HEK293T (cell line): Measurements from ENCODE around the gene EDEM1.

Source experiments
- BHLHE40 ChIP-seq: fragments of 450-650 bp; IDR thresholded peaks from 2 replicates; pipeline ENCODE4 v1.6.1; 2016; ENCODE audit warnings: mild to moderate bottlenecking, moderate library complexity, borderline replicate concordance
- ELF4 ChIP-seq: fragments of 450-650 bp; IDR thresholded peaks from 2 replicates; pipeline ENCODE4 v1.6.1; 2017; ENCODE audit warnings: antibody characterized with exemption
- FOXM1 ChIP-seq: fragments of 450-650 bp; IDR thresholded peaks from 2 replicates; pipeline ENCODE4 v1.6.1; 2017; ENCODE audit warnings: mild to moderate bottlenecking, borderline replicate concordance
- LEF1 ChIP-seq: fragments of 450-650 bp; IDR thresholded peaks from 2 replicates; pipeline ENCODE4 v1.6.1; 2017; ENCODE audit warnings: mild to moderate bottlenecking, borderline replicate concordance
- SP1 ChIP-seq: fragments of 450-650 bp; IDR thresholded peaks from 2 replicates; pipeline ENCODE4 v1.6.1; 2017
- SUZ12 ChIP-seq: fragments of 450-650 bp; IDR thresholded peaks from 2 replicates; pipeline ENCODE4 v1.6.1; 2016; ENCODE audit warnings: mild to moderate bottlenecking
- ZNF384 ChIP-seq: fragments of 450-650 bp; IDR thresholded peaks from 2 replicates; pipeline ENCODE4 v1.6.1; 2016
- TF ChIP-seq, protein P1 (sequence below): fragments of 450-650 bp; IDR thresholded peaks from 2 replicates; pipeline ENCODE4 v1.6.1; 2016

DNA sequence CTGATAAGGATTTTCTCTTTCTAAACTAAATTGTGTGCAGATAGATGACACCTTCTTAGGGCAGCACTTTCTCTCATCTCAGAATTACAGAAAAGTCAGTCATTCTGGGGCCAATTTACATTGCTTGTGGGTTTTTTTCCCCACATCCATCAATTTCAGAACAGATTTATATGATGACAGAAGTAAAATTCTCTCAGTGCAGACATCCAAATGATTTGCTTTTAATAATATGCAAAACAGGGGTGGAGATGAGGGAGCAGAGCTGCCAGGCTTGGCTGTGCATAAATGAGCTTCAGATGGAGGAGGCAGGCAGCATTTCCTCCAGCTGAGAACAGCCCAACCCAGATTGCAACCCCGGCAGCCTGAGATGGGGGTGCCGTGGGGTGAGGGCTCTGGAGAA is 44.0 kb downstream of the EDEM1 start:
- TF ChIP-seq, protein P1, sequence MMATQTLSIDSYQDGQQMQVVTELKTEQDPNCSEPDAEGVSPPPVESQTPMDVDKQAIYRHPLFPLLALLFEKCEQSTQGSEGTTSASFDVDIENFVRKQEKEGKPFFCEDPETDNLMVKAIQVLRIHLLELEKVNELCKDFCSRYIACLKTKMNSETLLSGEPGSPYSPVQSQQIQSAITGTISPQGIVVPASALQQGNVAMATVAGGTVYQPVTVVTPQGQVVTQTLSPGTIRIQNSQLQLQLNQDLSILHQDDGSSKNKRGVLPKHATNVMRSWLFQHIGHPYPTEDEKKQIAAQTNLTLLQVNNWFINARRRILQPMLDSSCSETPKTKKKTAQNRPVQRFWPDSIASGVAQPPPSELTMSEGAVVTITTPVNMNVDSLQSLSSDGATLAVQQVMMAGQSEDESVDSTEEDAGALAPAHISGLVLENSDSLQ: no peak
- TF ChIP-seq SP1 (no peak), BHLHE40 (no peak), LEF1 (no peak), FOXM1 (no peak), ELF4 (no peak), ZNF384 (no peak), SUZ12 (no peak)
